Loucy (cell line): ENCODE data around the gene SND1.

Experiments
- EZH2phosphoT487 ChIP-seq: fragments of 200-600 bp; IDR thresholded peaks from 2 replicates; pipeline ENCODE4 v1.6.1; 2018; ENCODE audit warnings: antibody characterized with exemption, mild to moderate bottlenecking, moderate library complexity, borderline replicate concordance
- TF ChIP-seq, protein P1 (sequence below): fragments of 200-600 bp; sonication (generic); conservative IDR thresholded peaks from 2 replicates; pipeline ENCODE4 v1.5.1; 2014; ENCODE audit warnings: mild to moderate bottlenecking, antibody characterized with exemption, low read length

DNA sequence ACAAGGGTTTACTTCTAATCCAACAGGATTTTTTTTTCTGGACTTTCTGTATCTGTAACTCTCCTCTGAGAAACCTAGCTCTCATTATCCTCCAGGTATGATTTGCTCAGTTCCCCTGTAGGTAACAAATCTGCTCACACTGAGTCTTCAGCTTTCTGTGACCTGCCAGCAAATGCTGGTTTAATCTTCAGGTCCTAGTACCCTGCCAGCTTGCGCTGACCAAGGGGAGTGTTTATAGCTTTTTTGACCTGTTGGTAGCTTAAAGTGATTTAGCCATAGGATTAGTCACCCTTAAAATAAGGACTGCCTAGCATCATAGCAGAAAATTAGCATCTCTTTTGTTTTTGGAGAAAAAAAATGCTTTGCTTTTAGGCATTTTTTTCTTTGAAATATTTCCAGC lies 22.4 kb downstream of the SND1 start:
- TF ChIP-seq, protein P1, sequence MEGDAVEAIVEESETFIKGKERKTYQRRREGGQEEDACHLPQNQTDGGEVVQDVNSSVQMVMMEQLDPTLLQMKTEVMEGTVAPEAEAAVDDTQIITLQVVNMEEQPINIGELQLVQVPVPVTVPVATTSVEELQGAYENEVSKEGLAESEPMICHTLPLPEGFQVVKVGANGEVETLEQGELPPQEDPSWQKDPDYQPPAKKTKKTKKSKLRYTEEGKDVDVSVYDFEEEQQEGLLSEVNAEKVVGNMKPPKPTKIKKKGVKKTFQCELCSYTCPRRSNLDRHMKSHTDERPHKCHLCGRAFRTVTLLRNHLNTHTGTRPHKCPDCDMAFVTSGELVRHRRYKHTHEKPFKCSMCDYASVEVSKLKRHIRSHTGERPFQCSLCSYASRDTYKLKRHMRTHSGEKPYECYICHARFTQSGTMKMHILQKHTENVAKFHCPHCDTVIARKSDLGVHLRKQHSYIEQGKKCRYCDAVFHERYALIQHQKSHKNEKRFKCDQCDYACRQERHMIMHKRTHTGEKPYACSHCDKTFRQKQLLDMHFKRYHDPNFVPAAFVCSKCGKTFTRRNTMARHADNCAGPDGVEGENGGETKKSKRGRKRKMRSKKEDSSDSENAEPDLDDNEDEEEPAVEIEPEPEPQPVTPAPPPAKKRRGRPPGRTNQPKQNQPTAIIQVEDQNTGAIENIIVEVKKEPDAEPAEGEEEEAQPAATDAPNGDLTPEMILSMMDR, result no peak
- TF ChIP-seq EZH2phosphoT487, result no peak
